NCI-H748 treated with DMSO at 0.1 percent for 48 hours (cell line): ENCODE data around the gene LIX1L.

Experiments used
- DNase-seq: peaks from one replicate; lab custom pipeline; 2025; lab: John Stamatoyannopoulos, UW

LIX1L gene

GRCh38 chr1:145963265-145964019, 5.6 kb upstream of the LIX1L start:
- DNase-seq, result peak; percentile 49

- peak; percentile 29 for DNase-seq
These were observed 4.6 kb upstream of the LIX1L start for GRCh38 chr1:145962157-145963102.

GRCh38 chr1:145961425-145962156, 3.8 kb upstream of the LIX1L start:
- no peak for DNase-seq

- no peak for DNase-seq
These were observed 3.2 kb upstream of the LIX1L start for GRCh38 chr1:145961109-145961424.

GRCh38 chr1:145960468-145961108, 2.8 kb upstream of the LIX1L start:
- peak; percentile 52 for DNase-seq

GRCh38 chr1:145959957-145960467, 2.2 kb upstream of the LIX1L start:
- no peak for DNase-seq

GRCh38 chr1:145959333-145959732, 1.5 kb upstream of the LIX1L start:
- no peak for DNase-seq

GRCh38 chr1:145958734-145959133, 917 bp upstream of the LIX1L start:
- no peak for DNase-seq

- DNase-seq, result no peak
These were observed 905 bp downstream of the LIX1L start for GRCh38 chr1:145956781-145957442.

GRCh38 chr1:145956361-145956760, 1.5 kb downstream of the LIX1L start:
- DNase-seq, result no peak

- DNase-seq, result no peak
These were observed 2.4 kb downstream of the LIX1L start for GRCh38 chr1:145955436-145955835.

- no peak for DNase-seq
These were observed 4.0 kb downstream of the LIX1L start for GRCh38 chr1:145953861-145954260.

GRCh38 chr1:145952903-145953302, 4.9 kb downstream of the LIX1L start:
- DNase-seq, result no peak

GRCh38 chr1:145951526-145951925, 6.3 kb downstream of the LIX1L start:
- DNase-seq, result no peak

- no peak for DNase-seq
These were observed 8.6 kb downstream of the LIX1L start for GRCh38 chr1:145949219-145949618.

- no peak for DNase-seq
These were observed 10.3 kb downstream of the LIX1L start for GRCh38 chr1:145947551-145947950.

- DNase-seq, result no peak
These were observed 11.3 kb downstream of the LIX1L start for GRCh38 chr1:145946477-145946986.

GRCh38 chr1:145944532-145944931, 13.3 kb downstream of the LIX1L start:
- DNase-seq, result no peak

- no peak for DNase-seq
These were observed 14.9 kb downstream of the LIX1L start for GRCh38 chr1:145942871-145943270.

- no peak for DNase-seq
These were observed 15.4 kb downstream of the LIX1L start for GRCh38 chr1:145942405-145942804.

- DNase-seq, result no peak
These were observed 20.4 kb downstream of the LIX1L start for GRCh38 chr1:145937436-145937835.
